A204.1 (cell line): Measurements from ENCODE around the gene C1orf21.

Experiments used
- FAIRE-seq: peaks from 2 replicates; lab custom pipeline; 2012; peaks lifted over from hg19 to GRCh38; lab: Jason Lieb, UNC

Gene C1orf21

DNA sequence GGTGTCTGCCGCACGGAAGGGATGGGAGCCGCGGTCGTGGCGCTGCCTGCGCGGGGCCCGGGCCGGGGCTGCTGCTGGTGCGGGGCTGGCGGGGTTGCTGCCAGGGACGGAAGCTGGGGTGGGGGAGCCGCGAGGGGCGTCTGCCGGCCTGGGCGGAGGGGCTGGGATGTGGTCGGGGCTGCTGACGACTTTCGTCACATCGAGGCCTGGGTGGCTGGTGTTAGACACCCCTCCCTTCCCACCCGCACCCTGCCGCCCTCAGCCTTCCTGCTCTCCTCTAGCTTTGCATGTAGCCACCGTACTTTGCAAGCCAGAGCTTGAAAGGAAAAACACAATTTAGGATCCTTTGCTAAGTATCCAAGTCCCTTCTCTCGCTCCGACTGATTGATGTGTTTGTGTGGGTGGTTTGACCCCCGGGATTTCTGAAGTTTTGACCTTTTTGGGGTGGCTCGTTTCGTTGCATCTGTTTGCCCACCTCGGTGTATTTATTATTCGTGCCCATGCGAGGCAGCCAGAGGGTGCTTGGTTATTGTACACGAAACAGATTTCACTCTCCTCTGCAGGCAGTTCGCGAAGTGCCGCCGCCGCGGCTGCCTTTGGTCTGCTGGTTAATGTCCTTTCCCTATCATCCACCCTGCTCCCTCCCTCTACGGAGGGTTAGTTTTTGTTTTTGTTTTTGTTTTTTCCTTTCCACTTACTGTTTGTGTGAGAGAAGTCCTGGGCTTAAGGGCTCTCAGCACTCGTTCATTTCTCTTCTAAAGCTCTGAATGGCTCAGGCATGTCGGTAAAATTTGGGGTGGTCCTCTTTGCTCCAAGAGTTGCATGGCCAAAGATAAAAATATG, 868 bp downstream of the C1orf21 start:
- no peak for FAIRE-seq

DNA sequence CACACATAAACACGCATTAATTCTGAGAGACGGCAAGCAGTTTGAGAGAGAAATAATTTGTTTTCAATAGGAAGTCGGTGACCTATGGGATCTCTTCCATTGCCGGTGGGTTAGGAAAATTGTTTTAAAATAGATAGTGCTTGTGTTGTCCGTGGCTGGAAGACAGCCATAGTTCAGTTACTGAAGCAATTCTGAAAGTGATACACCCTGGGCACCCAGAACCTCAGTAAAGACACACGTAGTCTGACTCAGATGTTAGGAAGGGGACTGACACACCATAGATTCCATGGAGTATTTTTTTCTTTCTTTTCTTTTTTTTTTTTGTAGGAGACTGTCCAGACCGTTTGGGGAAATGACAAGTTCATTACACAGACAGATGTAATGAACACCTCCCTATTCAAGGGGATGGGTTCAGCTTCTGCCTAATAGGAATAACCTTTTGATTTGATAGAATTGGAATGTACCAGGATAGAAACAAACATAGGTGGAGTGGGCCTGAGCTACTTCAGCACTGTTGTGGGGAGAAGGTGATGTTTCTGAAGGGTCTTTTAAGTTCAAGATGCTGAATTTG, 1.6 kb downstream of the C1orf21 start:
- FAIRE-seq: no peak

GRCh38 chr1:184388971-184389370, 2.1 kb downstream of the C1orf21 start:
- no peak for FAIRE-seq

- FAIRE-seq: no peak
Observed at GRCh38 chr1:184389446-184389845, 2.6 kb downstream of the C1orf21 start.

DNA sequence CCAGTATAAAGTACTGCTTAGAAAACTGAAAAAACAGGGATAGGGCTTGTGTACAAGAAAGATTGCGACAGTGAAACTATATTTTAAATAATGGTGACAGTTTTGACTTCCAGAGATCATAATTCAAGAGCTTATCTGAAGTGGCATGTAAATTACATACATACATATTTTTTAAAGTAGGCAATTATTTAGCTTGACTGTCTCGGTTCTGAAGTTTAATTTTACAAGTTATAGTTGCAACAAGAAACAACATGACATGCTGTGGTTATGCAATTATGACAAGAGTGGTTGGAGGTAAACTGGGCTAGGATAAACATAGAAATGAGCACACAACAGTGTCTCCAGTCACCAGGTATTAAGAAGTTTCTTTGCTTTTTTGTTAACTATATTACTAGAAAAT, 4.1 kb downstream of the C1orf21 start:
- no peak for FAIRE-seq

DNA sequence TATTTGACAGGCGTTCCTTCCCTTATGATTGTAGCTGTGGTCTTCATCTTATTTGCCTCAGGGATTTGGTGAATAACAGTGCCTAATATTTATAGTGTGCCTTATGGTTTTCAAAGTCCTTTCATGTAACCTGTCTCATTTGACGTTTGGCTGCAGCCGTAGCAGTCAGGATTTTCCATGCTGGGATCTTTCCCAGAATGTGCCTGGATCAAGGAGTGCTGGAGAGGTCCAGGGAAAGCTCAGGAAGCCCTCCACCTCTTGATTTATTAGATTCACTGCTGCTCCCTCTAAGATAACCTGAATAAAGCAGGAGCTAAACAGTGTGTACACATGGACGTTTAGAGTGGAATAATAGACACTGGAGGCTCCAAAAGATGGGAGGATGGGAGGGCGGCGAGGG, 5.2 kb downstream of the C1orf21 start:
- FAIRE-seq: no peak

- FAIRE-seq: no peak
Observed at GRCh38 chr1:184392779-184393522, 6.1 kb downstream of the C1orf21 start.

- FAIRE-seq: no peak
Observed at GRCh38 chr1:184393962-184394361, 7.1 kb downstream of the C1orf21 start.

DNA sequence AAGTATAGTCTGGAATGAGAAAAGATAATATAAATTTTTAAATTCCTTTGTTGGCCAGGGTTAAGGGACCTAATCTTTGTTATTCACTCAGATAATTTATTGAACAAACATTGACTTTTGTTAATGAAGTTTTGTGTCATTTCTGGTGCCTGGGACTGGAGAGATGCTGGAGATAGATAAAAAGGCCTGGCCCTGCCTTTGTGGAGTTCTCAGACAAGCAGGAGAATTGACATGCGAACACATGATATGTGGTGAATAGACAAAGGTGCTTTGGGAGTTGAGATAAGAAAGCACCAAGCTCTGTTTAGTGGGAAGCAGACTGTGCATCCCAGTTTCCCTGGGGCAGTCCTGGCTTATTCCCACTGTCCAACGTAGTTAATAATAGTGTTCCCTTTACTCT, 8.5 kb downstream of the C1orf21 start:
- FAIRE-seq: no peak

DNA sequence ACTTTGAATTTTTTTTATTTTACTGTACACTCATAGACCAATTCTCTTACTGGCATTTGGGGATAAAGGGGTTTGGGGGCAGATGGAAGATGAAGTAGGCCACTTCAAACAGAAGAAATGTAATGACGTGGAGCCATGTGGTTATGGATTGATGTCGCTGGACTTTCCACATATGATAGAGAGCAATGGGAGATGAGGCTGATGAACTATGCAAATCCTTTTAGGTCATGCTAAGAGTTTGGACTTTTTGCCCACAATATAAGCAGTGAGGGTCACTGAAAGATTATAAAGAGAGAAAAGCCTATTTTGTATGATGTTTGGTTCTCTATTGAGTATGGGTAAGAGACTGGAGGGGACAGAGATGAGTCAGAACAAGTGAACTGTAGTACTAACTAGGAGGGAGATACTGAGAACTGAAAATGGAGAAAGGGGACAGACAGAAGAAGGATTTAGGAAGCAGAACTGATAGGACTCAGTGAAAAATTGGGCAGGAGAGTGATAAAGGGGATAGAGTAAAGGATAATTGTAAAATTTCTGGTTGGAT, 9.2 kb downstream of the C1orf21 start:
- FAIRE-seq: no peak

DNA sequence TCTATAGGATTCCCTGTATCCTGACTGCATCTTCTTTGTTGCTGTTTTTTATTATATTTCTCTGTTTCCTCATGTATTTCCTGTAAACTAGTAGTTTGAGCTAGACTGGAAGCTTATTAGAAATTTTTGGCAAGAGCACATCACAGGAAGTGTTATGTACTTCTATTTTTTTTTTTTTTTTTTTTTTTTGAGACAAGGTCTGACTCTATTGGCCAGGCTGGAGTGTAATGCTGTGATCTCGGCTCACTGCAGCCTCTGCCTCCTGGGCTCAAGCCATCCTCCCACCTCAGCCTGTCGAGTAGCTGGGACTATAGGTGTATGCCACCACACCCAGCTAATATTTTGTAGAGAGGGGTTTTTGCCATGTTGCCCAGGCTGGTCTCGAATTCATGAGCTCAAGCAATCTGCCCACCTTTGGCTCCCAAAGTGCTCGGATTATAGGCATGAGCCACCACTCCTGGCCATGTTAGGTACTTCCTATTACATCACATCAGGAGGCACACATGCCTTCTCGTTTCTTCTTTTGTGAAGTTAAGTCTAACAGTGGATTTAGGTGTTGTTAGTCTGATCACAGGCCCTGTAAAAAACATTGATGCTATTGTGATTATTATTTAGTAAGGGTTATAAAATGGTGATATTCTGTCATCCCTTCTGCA, 12.5 kb downstream of the C1orf21 start:
- no peak for FAIRE-seq

DNA sequence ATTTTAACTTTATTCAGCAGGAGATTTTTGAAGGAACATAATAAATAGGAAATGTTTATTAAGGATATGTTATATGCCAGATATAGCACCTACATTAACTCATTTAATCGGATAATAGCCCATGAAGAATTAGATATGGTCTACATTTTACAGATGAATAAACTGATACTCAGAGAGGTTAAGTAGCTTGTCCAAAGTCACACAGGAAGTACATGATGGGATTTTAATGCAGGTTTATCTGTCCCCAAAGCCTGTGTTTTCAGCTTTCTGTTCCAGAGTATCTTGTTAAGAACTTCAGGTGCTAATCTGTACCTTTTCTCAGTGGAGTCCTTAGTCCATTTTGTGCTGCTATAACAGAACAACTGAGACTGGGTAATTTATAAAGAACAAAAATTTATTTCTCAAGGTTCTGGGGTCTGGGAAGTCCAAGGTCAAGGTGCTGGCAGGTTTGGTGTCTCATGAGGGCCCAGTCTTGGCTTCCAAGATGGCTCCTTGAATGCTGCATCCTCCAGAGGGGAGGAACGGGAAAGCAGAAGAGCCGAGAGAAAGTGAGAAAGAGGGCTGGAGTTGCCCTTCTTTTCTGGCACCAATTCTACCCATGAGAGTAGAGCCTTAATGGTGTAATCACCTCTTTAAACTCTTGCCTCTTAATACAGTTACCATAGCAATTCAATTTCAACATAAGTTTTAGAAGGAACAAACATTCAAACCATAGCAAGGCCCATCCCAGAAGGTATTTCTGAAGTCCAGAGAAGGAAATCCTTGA, 17.3 kb downstream of the C1orf21 start:
- no peak for FAIRE-seq

DNA sequence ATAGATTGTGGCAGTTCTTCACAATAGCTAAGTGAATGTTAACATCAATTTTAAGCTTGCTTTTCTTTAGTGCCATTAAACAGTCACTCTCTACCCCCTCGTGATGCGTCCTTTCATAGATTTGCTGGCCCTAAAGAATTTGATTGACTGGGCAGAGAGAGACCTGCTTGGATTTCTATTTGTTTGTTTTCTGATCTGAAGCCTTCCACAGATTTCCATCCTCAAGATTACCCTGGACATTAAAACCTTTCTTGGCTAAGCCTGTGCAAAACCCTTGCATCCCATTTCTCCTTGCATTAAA, 17.8 kb downstream of the C1orf21 start:
- FAIRE-seq: no peak

- FAIRE-seq: no peak
Observed at GRCh38 chr1:184405094-184405800, 18.4 kb downstream of the C1orf21 start.

DNA sequence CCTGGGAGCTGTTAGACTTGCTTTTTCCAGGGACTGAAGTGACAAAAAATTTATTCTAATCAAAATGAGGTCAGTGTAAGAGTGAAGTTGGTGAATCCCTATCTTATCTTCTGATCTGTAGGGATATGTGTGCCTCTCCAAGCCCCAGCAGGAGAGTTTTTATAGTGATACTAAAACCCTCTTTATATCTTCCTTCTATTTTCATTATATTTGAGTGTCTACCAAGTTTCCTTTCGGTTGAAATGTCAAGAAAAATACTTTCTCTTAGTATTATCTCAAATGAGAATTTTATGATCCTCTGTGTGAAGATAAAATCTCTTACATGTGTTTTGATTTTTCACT, 18.9 kb downstream of the C1orf21 start:
- FAIRE-seq: no peak

DNA sequence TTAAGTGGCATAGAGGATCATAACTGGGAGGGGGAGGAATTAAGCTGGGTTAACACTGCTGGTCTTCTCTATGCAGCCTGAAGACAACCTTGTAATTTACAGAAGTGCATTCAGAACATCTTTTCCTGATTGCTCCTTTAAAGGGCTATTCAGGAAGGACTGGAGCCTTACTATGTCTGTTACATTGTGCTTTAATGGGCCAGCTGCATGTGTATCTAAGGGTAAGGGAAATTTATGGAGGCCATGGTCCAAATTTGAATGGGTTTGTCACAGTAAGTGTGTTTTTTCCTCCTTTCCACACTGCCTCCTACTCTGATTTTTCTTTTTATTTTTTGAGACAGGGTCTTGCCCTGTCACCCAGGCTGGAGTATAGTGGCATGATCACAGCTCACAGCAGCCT, 19.6 kb downstream of the C1orf21 start:
- no peak for FAIRE-seq

DNA sequence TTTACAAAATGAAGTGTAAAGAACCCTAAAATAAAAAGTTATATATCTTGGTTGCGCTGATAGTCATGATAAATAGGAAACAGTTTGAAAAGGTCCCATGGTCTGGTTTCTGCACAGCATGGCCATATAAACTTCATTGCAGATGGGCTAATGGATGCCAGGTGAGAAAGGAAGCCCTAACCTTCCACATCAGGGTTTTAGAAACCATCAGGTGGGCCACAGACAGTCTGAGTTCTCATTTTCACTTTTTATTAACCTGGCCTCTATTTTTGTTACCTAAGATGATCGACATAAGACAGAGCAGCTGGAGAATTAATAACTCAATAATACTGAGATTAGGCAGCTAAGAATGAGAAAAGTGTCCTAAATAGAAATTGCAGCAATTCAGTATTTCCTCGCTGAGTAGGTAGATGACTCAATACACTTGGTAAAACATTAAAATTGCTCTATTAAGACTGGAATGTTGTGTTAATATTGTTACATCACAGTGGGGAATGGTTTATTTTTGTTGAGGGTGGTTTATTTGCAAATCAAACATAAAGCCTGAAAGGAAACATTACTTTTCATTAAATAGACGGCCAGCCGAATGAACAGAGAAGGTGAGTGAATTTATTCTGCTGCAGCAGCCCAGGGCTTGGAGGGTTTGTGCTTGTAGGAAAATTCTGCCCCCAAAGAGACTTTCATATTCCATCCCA, 21.1 kb downstream of the C1orf21 start:
- no peak for FAIRE-seq

- no peak for FAIRE-seq
Observed at GRCh38 chr1:184408580-184408979, 21.8 kb downstream of the C1orf21 start.

DNA sequence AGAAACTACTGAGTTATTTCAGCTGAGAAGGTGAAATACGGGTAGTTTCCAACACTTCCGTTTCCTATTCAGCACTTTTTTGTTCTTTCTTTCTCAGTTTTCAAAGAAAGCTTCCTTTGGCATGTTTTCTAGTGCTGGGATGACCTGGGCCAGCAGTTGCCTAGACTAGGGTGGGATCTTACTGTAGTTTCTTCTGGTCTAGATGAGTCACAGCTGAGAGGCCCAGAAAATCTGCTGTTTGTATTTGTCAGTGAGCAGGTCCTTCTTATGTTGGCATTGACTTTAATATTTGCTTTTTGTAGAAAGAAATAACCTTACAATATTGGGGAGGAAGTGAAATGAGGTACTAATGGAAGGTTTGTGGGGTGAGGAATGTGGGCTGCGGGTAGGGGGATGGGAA, 22.2 kb downstream of the C1orf21 start:
- FAIRE-seq: no peak

GRCh38 chr1:184412472-184412871, 25.6 kb downstream of the C1orf21 start:
- no peak for FAIRE-seq

DNA sequence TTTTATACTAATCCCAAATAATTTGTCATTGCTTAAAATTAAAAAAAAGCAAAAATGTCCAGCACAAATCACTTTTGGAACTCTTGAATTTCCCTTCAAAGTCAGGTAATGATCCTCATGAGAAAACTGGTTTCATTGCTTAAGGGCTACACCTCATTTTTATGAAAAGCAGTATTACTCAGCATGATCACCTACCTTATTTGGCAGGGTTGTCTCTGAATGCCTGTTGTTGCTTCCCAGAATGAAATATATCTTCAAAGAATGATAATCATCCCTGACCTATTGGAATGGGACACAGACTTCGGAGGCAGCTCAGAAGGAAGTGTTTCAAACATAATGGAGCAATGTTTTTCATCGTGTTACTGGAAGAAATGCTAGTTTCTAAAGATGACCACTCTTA, 29.7 kb downstream of the C1orf21 start:
- no peak for FAIRE-seq
